Subcutaneous abdominal adipose tissue (tissue), 5 donors: ENCODE results near the gene CYSLTR2.
"Not testable (repeated sequence)": the region's sequence is repeated elsewhere in the genome, so short reads cannot be mapped to it uniquely, and the experiment has no call there.

ENCODE experiments used
- H3K27ac ChIP-seq: one replicate; pipeline ENCODE4 v1.7.0; 2013; ENCODE audit warnings: low read depth, mild to moderate bottlenecking, inconsistent platforms, low read length, moderate library complexity
- H3K27me3 ChIP-seq, 5 donors: one replicate each; pipeline ENCODE4 v1.7.0; 2013; ENCODE audit warnings: low read length in 5 of 5, inconsistent platforms in 1 of 5; ENCODE audit not compliant: control insufficient read depth in 5 of 5, insufficient read depth in 4 of 5
- H3K36me3 ChIP-seq, 5 donors: one replicate each; pipeline ENCODE4 v1.7.0; 2013; ENCODE audit warnings: low read length in 5 of 5; ENCODE audit not compliant: control insufficient read depth in 5 of 5, insufficient read depth in 5 of 5
- H3K4me1 ChIP-seq, 5 donors: one replicate each; pipeline ENCODE4 v1.7.0; 2013; ENCODE audit warnings: low read length in 5 of 5, mild to moderate bottlenecking in 3 of 5, moderate library complexity in 1 of 5; ENCODE audit not compliant: control insufficient read depth in 5 of 5, insufficient read depth in 5 of 5
- H3K4me3 ChIP-seq, 5 donors: one replicate each; pipeline ENCODE4 v1.7.0; 2013; ENCODE audit warnings: low read length in 5 of 5, low read depth in 1 of 5
- H3K9ac ChIP-seq, 5 donors: one replicate each; pipeline ENCODE4 v1.7.0; 2013; ENCODE audit warnings: low read length in 5 of 5, mild to moderate bottlenecking in 4 of 5, moderate library complexity in 3 of 5
- H3K9me3 ChIP-seq, 5 donors: one replicate each; pipeline ENCODE4 v1.7.0; 2013; ENCODE audit warnings: low read length in 5 of 5; ENCODE audit not compliant: control insufficient read depth in 5 of 5
- donor health status: healthy.
- donor health status: healthy.
- donor health status: healthy.
- donor health status: healthy.
- donor health status: healthy.

CYSLTR2 gene

DNA sequence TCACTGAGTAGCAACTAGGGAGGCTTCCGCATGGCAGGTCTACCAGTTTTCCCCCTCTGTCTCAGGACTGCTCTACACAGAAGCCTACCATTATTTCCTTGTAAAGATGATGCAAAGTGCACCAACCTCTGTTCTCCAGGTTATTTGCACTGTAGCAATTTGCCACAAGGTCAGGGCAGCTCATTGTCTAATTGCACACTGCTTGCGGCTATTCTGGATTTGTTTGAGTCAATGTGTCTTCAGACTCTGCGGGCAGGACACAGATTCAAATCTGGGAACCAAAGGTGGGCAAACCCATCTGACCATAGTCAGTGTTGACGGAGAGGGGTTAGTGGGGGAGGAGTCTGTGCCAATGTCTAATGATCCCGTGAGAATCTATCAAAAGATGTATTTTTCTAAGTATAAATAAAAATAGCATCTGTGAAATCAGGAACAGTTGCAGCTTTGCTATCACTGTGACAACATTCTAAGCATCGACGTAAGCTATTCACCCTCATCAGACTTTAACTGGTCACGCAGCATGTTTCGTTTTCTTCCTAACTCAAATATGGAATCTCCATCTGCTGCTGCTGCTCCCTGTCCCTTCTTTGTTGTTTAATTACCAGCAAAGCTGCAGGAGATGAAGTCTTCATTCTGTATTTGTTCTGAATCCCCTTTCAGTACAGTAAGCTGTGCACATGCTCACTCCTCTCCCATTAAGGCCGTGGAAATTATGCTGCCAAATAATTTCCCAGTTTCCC is 26.4 kb downstream of the CYSLTR2 start:
- Histone ChIP-seq H3K9me3 (peaks cover 0 to 2% (median 0%) of the 10 kb centered on the region in 5 donors), H3K36me3 (no peaks in the 10 kb centered on the region), H3K4me3 (no peak overlapping the region), H3K27ac (no peak overlapping the region), H3K9ac (no peak overlapping the region), H3K27me3 (no peaks in the 10 kb centered on the region), H3K4me1 (peaks cover 0 to 5% (median 0%) of the 10 kb centered on the region in 5 donors)

GRCh38 chr13:48680756-48681392 is 27.1 kb downstream of the CYSLTR2 start:
- Histone ChIP-seq H3K9ac (no peak overlapping the region), H3K4me1 (peaks cover 0 to 5% (median 0%) of the 10 kb centered on the region in 5 donors), H3K9me3 (no peaks in the 10 kb centered on the region), H3K27me3 (no peaks in the 10 kb centered on the region), H3K36me3 (no peaks in the 10 kb centered on the region), H3K4me3 (no peak overlapping the region), H3K27ac (no peak overlapping the region)

DNA sequence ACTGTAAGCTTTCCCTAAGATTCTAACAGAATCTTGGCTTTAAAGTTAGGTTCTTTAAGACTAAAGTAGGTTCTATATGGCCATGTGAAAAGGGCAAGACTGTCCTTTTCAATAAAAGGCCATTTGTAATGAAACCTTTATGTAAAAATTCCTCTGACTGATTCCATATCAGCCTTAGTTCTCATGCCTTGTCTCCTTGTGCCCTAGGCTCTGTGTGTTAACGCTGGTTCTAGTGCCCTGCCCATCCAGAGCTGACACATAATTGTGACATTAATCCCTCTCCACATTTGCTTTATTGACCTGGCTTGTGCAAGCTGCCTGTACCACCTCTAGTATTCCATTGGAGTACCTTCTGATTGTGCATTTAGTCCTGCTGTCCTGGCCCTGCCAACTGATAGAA is 28.2 kb downstream of the CYSLTR2 start:
- H3K4me1 ChIP-seq, result peaks cover 0 to 5% (median 0%) of the 10 kb centered on the region in 5 donors
- H3K27me3 ChIP-seq, result no peaks in the 10 kb centered on the region
- no peak overlapping the region for H3K27ac ChIP-seq
- no peak overlapping the region for H3K4me3 ChIP-seq
- no peak overlapping the region for H3K9ac ChIP-seq
- no peaks in the 10 kb centered on the region for H3K36me3 ChIP-seq
- H3K9me3 ChIP-seq, result no peaks in the 10 kb centered on the region

DNA sequence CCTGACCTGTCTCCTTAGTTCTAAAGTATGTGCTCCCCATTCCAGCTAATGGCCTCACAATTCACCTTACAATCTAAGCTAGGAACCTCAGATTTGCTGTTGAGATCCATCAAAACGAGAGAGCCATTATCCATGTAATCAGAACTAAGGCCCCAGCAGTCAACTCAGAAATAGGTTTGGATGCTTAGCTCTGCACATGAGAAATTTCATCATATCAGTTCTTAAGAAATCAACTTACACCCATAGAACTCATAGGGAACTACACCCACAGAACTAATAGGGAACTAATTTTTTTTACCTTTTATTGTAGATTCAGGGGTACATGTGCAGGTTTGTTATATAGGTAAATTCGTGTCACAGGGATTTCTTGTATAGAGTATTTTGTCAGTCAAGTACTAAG is 28.7 kb downstream of the CYSLTR2 start:
- Histone ChIP-seq H3K4me3 (no peak overlapping the region), H3K9ac (no peak overlapping the region), H3K36me3 (no peaks in the 10 kb centered on the region), H3K4me1 (peaks cover 0 to 5% (median 0%) of the 10 kb centered on the region in 5 donors), H3K27ac (no peak overlapping the region), H3K9me3 (no peaks in the 10 kb centered on the region), H3K27me3 (no peaks in the 10 kb centered on the region)

GRCh38 chr13:48686636-48687210 is 33.0 kb downstream of the CYSLTR2 start:
- Histone ChIP-seq H3K9me3 (no peaks in the 10 kb centered on the region), H3K4me1 (no peaks in the 10 kb centered on the region), H3K27ac (no peak overlapping the region), H3K36me3 (no peaks in the 10 kb centered on the region), H3K9ac (no peak overlapping the region), H3K27me3 (no peaks in the 10 kb centered on the region), H3K4me3 (no peak overlapping the region)

DNA sequence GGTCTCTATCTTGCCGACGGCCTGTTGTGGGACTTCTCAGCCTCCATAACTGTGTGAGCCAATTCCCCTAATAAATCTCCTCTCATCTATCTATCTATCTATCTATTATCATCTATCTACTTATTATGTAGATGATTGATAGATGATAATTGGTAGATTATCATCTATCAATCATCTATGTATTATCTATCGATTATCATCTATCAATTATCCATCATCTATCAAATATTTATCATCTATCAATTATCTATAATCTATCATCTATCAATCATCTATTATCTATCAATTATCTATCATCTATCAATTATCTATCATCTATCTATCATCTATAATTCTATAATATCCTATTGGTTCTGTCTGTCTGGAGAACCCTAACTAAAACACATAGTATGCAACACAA is 33.5 kb downstream of the CYSLTR2 start:
- no peak overlapping the region for H3K4me3 ChIP-seq
- H3K36me3 ChIP-seq, result no peaks in the 10 kb centered on the region
- H3K4me1 ChIP-seq, result no peaks in the 10 kb centered on the region
- H3K27ac ChIP-seq, result no peak overlapping the region
- no peak overlapping the region for H3K9ac ChIP-seq
- no peaks in the 10 kb centered on the region for H3K27me3 ChIP-seq
- H3K9me3 ChIP-seq, result no peaks in the 10 kb centered on the region

DNA sequence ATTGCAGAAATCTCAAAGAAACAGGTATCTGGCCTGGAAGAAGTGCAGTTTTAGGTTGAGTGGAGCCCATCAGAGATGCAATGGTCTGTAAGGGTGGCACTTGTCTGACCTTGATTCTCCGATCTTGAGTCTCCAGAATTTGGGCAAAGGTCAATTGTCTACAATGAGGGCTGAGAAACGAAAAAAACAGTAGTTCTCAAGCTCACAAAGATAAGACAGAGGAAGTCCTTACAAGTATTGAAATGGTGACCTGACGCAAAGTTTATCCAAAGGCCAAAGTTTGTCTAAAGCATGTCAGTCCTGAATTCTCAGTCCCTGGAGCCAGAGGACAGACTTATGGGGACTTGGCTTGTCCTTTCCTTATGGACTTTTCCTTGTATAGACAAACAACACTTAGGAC is 40.3 kb downstream of the CYSLTR2 start:
- no peaks in the 10 kb centered on the region for H3K4me1 ChIP-seq
- no peaks in the 10 kb centered on the region for H3K27me3 ChIP-seq
- no peaks in the 10 kb centered on the region for H3K36me3 ChIP-seq
- no peaks in the 10 kb centered on the region for H3K9me3 ChIP-seq
- no peak overlapping the region for H3K27ac ChIP-seq
- H3K9ac ChIP-seq, result no peak overlapping the region
- H3K4me3 ChIP-seq, result no peak overlapping the region

DNA sequence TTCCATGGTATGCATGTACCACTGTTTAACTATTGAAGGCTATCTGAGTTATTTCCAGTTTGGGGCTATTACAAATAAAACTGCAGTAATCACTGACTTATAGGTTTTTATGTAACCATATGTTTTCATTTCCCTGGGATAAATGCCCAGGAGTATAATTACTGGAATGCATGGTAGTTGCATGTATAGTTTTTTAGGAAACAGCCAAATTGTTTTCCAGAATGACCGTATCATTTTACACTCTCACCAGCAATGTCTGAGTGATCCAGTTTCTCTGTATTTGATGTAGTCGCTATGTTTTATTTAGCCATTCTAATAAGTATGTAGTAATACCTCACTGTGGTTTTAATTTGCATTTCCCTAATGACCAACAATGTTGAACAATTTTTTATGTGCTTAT is 42.0 kb downstream of the CYSLTR2 start:
- Histone ChIP-seq H3K4me3 (no peak overlapping the region), H3K27ac (no peak overlapping the region), H3K27me3 (no peaks in the 10 kb centered on the region), H3K4me1 (no peaks in the 10 kb centered on the region), H3K9me3 (no peaks in the 10 kb centered on the region), H3K36me3 (no peaks in the 10 kb centered on the region), H3K9ac (no peak overlapping the region)

DNA sequence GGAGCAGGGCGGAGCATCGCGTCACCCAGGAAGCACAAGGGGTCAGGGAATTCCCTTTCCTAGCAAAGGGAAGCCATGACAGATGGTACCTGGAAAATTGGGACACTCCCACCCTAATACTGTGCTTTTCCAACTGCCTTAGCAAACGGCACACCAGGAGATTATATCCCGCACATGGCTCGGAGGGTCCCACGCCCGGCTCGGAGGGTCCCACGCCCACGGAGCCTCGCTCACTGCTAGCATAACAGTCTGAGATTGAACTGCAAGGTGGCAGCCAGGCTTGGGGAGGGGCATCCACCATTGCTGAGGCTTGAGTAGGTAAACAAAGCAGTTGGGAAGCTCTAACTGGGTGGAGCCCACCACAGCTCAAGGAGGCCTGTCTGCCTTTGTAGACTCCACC is 42.9 kb downstream of the CYSLTR2 start:
- not testable (repeated sequence) for H3K4me3 ChIP-seq, H3K27ac ChIP-seq, H3K9me3 ChIP-seq, H3K36me3 ChIP-seq, H3K9ac ChIP-seq, H3K4me1 ChIP-seq, H3K27me3 ChIP-seq

- H3K36me3 ChIP-seq, result no peaks in the 10 kb centered on the region
- no peak overlapping the region for H3K27ac ChIP-seq
- H3K9ac ChIP-seq, result no peak overlapping the region
- no peaks in the 10 kb centered on the region for H3K27me3 ChIP-seq
- no peak overlapping the region for H3K4me3 ChIP-seq
- H3K4me1 ChIP-seq, result peaks cover 0 to 12% (median 7%) of the 10 kb centered on the region in 5 donors
- H3K9me3 ChIP-seq, result peaks cover 0 to 3% (median 0%) of the 10 kb centered on the region in 5 donors
Measured at GRCh38 chr13:48707405-48707804, 53.7 kb downstream of the CYSLTR2 start.
